Amniotic epithelial cell (primary cell): ENCODE results near the gene AQP2.

Source experiments
- DNase-seq: peaks from one replicate; pipeline ENCODE4 v3.0.0-alpha.2; 2010; ENCODE audit warnings: low read depth

The AQP2 gene

DNA sequence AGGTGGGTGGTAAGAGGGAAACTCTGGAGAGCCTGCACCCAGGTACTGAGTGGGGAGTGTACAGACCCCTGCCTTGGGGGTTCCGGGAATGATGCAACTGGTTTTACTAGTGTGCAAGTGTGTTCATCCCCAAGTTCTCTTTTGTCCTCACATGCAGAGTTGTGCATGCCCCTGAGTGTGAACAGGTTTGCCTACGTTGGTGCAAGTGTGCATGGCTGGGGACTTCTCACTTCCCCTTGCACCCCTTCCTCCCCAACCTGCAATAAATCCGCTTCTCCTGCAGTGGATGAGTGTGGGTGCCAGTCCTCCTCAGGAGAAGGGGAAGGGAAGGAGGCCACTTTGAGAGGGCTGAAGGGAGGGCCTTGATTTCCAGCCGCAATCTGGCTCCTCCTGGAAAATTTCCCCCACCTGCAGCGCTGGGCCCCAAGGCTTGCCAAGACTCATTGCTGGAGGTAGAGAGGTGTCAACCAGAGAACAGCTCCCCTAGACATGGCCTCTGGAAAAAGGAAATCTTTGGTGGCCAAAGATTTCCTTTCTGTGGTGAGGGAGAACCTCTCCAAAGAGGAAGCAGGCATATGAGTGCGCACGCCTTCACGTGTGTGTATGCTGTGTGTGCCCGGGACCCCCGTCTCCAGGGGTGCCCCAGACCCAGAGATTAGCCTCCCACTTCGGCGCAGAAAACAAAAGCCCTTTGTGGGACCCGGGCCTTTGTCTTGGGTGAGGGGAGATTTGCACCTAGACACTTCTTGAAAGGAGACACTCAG, 5.5 kb downstream of the AQP2 start:
- DNase-seq = no peak

DNA sequence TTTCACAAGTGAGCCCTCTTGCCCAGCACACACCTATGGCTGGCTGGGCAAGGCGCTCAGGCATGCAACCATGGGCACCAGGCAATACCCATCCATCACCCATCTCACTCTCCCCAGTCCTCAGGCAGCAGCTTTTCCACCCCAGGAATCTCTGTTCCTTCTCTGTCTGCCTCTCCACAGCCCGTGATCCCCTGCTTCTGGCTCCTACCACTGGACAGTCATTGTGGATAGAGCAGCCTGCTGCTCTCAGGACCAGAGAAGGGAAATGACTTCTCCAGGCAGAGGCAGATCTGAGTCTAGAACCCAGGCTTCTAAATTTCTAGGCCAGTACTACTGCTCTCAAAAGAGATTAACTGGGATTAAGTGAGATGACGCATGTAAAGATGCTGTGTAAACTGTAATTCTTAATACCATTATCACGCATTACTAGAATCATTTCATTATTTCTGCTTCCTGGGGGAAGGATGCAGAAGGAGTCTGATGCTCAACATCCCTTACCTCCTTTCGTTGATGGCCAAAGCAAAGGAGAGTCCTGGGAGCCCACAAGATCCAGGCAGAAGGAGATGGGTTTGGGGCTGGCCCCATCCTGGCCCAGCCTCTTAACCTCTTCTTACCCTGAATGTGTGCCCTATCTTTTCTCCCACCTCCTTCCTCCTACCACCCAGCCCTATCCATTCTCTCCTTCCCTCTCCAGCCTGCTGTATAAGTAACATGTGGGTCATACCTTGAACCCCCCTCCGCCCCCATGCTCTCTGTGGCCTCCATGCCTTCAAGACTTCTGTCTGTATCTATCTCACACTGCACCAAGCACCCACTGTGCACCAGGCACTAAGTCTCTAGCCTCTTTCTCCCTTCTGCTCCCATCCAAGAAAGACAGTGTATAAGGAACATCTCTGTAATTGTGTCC, 6.4 kb downstream of the AQP2 start:
- DNase-seq = no peak

DNA sequence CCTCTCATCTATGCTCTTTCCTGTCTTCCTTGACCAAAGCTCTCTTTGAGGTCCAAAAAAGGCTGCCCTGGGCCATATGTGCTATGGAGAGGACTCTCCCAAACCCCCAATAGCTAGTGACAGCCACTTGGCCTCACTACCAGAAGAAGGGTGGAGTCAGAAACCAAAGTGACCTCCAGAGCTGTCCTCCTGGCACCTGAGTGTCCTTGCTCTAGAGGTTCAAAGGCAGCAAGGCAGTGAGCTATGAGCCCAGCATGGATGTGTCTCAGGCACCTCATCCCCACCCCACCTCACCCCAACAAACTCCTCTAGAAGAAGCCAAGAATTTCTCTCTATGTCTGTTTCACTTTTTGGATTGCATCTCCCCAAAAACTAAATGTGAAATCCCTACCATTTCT, 7.0 kb downstream of the AQP2 start:
- no peak for DNase-seq

DNA sequence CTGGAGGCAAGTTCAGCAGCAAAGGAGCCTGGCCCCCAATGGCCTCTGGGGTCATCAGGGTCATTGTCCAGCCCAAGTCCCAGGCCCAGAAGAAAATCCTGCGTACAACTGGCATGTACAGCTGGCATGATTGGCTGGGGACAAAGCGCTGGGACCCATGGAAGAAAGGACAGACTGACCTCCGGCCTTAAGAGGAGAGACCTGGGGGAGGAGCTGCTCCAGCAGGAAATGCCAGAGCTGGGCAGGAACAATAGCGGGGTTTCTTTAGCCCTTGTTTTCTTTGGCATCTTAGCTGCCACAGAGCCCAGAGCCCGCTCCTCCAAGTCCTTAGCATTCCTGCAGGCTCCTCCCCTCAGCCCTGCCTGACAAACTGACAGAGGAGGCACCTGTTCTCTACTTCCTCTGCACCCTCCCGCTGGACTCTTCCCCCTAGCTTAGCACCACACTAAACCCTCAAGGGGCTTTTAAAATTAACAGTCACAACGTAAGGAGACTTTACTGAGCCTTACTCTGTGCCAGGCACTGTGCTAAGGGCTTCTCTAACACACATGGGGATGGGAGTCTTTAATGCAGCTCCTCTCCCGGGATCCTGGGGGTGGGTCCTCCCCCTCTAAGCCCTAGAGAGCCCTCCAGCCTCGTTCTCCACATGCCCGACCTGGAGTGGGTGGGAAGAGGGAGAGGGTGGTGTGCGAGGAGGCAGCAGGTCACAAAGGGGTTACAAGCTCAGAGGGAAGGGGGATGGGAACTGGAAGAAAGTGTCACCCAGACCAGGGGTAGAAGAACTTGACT, 9.3 kb downstream of the AQP2 start:
- no peak for DNase-seq

DNA sequence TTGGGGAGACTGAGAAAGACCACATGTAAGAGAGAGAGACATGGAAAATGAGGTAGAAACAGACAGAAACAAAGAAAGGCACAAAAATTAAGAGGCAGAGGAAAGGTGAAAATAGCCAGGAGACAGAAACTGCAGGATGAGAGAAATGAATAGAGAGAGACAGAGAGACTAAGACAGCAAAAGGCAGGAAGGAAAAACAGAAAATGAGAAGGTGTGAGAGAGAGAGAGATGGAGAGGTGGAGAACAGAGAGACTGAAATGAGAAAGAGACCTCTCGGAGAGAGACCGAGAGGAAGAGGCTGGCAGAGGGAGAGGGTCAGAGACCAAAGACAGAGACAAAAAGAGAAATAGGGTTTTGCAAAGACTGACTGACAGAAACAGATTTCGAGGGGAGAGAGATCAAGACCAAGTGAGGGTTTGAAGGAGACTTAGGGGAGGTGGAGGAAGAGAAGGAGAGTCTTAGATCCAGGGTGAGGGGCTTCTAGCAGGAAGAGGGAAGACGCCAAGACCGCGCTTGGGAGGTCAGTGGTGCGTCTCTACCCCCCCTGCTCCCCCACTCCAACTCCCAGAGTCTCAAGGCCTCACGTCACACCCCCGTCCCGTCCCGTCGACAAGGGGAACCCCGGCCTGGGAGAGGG, 10.1 kb downstream of the AQP2 start:
- no peak for DNase-seq

DNA sequence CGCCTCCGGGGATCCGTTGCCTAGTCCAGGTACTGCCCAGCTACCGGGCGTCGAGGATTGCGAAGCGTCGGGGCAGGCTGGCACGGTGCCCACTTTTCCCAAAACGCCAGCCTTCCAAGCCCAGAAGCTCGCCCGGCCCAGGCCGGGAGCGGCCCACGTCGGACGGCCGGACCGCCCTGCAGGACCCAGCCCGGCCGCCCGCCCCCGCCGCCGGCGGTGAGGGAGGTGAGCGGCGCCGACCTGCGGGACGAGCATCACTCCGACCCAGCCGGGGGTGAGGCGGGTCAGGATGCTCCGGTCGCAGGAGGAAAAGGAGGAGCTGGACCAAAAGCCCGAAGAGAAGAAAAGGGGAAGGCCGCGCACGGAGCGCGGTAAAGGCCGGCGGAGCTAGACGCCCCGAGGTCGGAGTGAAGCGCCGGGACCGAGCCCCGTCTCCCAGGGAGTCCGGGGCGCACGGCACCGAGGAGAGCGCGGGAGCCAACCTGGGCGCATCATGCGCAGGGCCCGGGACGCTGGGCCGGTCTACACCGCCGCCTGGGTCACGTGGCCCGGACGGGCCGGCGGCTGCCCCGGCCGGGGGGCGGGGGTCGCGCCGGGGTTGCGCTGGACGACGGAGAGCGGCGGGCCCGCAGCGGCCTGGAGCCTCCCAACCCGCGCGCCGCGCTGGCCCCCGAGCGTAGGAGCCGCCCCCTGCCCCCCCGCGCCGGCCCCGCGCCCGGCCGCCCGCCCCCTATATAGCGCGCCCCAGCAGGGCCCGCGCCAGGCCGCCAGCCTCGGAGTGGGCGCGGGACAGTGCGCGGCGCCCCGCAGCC, 10.8 kb downstream of the AQP2 start, which contains the start of gene AQP5:
Gene AQP5 (plus strand): TSS at position 762 of the 812 bp plus-strand sequence. CDS start 146 bp downstream, outside the sequence.
- DNase-seq = no peak

DNA sequence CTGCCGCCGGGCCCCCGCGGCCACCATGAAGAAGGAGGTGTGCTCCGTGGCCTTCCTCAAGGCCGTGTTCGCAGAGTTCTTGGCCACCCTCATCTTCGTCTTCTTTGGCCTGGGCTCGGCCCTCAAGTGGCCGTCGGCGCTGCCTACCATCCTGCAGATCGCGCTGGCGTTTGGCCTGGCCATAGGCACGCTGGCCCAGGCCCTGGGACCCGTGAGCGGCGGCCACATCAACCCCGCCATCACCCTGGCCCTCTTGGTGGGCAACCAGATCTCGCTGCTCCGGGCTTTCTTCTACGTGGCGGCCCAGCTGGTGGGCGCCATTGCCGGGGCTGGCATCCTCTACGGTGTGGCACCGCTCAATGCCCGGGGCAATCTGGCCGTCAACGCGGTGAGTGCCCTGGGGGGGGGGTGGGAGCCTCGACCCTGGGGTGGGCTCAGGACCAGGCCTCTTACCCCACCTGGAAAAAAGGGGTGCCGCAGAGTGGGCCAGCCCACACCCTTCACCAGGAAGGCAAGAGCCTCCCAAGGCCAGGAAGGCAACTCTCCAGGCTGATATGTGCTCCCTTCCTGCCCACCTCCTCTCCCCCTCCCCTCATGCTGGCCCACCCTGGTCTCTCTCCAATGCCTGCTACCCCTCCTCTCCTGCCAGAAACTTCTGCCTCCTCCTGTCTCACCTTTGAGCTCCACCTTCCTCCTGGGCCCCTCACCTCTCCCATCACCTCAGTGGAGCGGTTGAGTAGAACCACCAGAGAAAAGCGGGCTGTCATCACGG, 11.6 kb downstream of the AQP2 start:
- no peak for DNase-seq

DNA sequence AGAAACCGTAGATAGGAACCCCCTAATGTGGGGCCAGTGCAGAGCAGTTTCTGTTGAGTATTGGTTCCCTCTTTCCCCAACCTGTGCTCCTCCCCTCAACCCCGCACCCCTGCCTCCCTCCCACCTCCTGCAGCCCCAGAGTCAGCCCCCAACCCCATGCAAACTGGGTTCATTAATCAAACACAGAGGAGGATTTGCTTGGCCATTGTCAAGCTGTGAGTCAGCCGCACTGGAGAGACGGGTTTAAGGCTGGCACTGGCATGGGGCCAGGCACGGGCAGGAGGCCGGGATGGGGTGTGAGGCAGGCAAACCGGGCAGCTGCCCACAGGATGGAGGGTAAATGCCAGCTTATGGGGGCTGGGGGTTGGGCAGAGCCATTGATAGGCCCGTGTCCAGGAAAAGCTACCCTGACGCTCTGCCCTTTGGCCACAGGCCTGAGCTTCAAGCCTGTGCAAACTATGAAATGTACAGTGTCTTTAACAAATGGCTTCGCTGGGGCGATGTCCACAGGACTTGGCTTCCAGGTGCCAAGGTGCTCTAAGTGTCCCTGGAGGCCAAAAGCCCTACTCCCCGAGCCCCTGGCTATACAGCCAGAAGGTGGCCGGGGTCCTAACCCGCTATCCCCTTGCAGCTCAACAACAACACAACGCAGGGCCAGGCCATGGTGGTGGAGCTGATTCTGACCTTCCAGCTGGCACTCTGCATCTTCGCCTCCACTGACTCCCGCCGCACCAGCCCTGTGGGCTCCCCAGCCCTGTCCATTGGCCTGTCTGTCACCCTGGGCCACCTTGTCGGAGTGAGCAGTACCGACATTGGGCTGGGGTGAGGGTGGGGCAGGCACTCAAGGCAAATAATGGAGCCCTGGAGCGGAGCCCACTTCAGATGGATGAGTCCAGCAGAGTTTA, 12.6 kb downstream of the AQP2 start:
- peak; percentile 47 for DNase-seq

DNA sequence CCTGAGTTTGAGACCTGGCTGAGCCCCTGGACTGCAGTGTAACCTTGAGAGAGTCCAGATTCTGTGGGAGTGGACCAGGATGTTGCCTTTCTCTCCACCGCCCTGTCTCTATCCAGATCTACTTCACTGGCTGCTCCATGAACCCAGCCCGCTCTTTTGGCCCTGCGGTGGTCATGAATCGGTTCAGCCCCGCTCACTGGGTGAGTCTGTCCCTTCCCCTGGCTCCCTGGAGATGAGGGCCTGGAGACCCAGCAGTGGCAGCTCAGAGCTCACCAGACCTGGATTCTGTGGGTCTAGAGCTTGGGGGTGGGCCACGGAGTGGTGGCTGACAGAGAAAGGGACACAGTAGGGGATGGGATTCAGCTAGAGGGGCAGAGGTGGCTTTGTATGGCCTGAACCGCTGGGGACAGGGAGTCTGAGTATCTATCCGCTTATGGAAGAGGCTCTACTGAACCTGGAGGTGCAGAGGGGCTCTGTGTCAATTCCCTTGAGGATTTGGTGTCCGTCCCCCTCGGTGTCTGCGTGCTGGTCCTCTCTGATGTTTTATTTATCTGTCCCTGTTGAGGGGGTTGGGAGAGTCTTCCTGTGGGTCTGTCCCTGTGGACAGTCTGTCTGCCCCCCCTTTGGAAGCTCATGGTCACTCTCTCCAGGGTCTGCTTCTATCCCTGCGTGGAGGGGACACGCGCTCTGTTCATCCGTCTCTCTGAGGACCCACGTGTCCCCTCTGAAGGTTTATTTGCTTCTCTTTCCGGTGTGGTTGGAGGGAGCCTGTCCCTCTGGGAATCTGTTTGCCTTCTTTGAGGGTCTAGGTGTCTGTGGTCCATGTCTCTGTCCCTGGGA, 13.7 kb downstream of the AQP2 start:
- no peak for DNase-seq

DNA sequence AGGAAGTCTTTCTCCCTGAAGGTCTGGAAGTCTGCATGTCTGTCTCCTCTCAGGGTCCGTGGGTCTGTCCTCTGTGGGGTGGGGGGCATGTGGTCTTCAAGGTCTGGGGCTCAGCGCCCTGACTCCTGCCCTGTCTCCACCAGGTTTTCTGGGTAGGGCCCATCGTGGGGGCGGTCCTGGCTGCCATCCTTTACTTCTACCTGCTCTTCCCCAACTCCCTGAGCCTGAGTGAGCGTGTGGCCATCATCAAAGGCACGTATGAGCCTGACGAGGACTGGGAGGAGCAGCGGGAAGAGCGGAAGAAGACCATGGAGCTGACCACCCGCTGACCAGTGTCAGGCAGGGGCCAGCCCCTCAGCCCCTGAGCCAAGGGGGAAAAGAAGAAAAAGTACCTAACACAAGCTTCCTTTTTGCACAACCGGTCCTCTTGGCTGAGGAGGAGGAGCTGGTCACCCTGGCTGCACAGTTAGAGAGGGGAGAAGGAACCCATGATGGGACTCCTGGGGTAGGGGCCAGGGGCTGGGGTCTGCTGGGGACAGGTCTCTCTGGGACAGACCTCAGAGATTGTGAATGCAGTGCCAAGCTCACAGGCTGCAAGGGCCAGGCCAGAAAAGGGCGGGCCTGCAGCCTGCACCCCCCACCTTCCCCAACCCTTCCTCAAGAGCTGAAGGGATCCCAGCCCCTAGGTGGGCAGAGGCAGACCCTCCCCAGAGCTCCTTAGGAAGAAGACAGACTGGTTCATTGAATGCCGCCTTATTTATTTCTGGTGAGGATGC, 14.5 kb downstream of the AQP2 start:
- DNase-seq = no peak

DNA sequence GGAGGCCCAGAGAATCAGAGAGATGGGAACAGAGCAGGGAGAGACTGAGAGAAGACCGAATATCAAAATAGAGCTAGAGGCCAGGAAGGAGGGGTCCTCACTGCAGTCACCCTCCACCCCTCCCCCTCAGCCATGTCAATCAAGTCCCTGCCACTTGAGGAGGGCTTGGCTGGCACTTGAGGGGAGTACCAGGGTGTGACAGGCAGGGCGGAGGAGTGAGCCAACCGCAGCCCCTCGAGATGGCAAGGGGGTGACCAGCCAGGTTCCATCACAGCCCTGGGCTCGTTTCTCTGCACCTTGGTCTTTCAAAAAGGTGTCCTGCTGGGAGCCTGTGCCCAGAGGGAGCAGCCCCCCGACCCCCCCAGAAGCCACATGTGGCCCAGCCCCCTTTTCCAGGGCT, 15.3 kb downstream of the AQP2 start:
- no peak for DNase-seq

DNA sequence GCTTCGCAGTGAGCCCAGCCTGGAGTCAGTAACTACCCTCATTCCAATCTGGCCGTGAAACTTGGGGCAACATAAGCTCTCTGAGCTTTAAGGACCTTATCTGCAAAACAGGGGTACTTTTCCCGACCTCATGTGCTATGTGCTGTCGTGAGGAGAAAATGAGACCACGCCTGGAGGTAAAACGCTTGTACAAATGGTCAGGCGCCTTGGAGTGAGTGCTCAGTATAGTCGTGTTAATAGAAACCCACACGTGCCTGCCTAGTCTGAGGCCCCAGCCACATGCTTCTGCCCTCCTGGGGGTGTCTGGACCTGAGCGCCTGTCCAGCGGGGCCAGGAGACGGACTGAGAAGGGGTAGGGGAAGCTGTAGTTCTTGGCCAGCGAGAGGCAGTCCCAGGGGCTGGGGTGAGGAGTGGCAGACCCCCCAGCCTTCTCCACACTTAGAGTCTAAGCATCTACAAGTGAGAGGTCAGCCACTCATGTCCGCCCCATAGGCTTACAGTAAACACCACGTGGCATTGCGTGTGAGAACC, 16.0 kb downstream of the AQP2 start:
- no peak for DNase-seq

DNA sequence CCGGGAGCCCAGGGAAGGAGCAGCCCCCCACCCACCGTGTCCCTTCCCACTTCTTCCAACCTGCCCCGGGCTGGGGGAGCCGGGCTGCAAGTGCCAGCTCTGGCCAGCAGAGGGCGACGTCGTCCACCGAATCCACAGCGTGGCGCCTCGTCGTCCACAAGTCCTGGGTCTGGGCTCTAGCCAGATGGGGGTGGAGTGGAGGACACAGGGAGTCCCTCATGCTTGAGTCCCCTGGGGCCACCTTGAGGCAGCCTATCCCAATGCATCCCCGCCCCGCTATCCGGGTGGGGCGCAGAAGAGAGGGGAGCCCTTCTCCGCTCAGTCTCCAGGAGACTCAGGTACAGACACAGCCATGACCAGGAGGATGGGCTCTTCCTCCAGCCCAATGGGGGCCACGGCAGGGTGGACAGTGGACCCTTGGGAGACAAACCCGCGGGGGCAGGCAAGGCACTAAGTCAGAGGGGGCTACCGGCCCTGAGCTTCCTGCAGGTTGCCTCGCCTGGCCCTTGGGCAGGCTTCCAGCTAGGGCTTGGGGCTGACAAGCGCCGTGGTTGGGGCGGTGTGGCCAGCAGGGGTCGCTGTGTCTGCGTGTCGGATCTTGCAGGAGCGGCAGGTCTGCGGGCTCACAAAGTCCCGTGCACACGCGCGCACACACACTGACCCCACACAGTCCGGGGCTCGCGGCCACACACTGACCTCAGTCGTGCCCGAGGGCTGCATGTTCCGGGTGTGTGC, 16.7 kb downstream of the AQP2 start:
- DNase-seq = peak; percentile 71

DNA sequence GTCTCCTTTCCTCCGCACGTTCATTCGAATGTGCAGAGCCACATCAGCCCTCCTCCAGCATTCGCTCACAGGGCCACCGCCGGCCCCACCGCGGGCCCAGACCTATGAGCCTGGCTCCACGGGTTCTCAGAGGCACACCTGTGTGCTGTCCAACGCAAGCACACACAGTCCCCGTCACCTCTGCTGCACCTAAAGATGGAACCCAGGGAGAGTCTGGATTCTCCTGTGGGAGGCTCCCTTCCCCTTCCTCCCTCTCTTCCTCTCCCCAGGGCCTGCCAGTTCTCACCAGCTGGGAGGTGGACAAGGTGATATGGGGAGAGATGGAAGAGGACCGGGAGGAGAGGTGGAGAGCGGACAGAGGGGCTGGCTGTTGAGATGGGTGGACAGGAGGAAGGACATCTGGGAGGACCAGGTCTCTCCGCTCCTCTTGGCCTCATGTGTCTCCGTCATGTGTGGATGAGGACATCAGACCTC, 17.3 kb downstream of the AQP2 start:
- no peak for DNase-seq

DNA sequence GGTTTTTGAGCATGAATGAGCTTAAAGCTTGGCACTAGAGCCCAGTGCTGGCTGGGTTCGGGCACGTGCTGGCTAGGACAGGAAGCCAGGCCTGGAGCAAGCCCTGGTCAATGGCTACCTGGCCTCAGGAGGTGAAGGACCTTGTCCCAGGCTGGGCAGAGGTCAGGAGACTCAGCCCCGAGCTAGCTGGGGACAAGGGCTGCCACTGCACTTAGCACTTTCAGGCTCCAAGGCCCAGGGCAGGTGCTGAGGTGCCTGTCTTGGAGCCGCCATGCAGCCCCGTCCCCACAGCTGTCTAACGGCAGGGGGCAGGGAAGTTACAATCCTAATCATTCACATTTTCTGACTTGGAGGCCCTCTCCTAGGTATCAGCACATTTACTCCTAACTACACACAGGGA, 17.9 kb downstream of the AQP2 start:
- DNase-seq = no peak

DNA sequence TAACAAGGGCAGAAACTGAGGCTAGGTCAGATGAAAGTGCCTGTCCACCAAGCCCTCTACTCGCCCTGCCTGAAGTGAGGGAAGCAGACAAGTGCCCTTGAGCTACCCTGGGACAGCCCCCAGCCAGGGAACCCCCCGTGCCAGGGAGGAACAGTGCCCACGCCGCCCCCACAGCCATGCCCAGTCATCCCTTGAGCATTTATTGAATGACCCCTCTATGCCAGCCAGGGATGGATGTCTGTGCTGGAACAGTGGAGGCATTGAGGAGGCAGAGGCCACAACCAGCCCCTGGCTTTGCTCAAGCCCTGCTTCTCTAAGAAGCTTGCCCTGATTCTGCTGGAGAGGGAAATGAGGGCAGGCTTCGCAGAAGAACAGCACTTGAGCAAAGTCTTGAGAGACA, 18.5 kb downstream of the AQP2 start:
- no peak for DNase-seq
